ENCODE results near the gene EVX1. TPM values are rescaled to one million over a fixed set of nuclear protein-coding genes. Genes with fewer than 3 reads are reported as not detected.
A peak's percentile ranks its signal among the peaks of the same experiment; 100 is the strongest.

The EVX1 gene
- total RNA-seq, 4 donors from 2014 or later, result not detected

- peaks cover 20 to 32% of the 10 kb centered on the region in 2 donors for H3K4me1 ChIP-seq
- no peak for DNase-seq
Observed at GRCh38 chr7:27243340-27244163, 950 bp downstream of the EVX1 start.

DNA sequence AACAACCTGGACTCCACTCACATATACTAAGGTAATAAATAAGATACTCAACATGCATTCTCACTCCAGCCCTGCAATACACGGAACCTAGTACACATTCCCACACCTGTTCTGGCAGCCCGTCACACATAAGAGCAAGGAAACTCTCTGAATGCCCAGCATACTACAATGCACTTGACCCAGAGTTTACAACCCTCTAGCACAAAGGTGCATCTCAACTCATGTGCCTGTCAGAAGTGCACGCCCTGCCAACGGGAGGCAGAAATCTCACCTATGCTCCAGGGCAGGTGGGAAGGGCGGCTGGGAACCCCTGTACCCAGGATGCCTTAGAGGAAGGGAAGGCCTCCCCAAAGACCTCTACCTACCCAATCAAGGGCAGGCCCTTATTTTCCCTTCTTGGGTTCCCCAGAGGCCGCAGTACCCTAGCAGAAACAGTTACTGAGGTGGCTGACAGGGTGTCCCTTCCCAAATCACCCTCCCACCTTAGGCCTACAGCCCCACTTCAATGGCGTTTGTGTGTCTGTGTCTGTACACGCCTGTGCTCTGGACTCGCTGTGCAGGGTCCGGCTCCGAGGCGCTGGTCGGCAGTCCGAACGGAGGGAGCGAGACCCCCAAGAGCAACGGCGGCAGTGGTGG, 2.0 kb downstream of the EVX1 start:
- TF ChIP-seq POLR2A (IDR thresholded peaks at IDR 0.05) (no peak), CTCF (IDR thresholded peaks at IDR 0.05) (no peak)
- Histone ChIP-seq H3K27me3 (peaks cover 76% of the 10 kb centered on the region), H3K27ac (no peak overlapping the region), H3K4me1 (peaks cover 15 to 31% of the 10 kb centered on the region in 2 donors), H3K9me3 (no peaks in the 10 kb centered on the region), H3K4me3 (replicated peaks in 1 of 3) (no peak overlapping the region), H3K36me3 (no peaks in the 10 kb centered on the region)
- DNase-seq, result no peak
- intact Hi-C loops (cut with DNase I), result no loop called here
- 13 to 26% methylated on average over 15 to 16 of the region's 18 CpGs for WGBS, 2 donors

More at GRCh38 chr7:27243340-27244163, 950 bp downstream of the EVX1 start:
- H3K9me3 ChIP-seq, result no peaks in the 10 kb centered on the region
- peak overlapping the region in 1 of 3 donors; percentile 6 for H3K4me3 ChIP-seq (replicated peaks in 1 of 3)
- 7 to 8% methylated on average over 21 to 33 of the region's 43 CpGs for WGBS, 2 donors
- TF ChIP-seq CTCF (IDR thresholded peaks at IDR 0.05) (no peak), POLR2A (IDR thresholded peaks at IDR 0.05) (no peak)
- H3K27me3 ChIP-seq, result peaks cover 83% of the 10 kb centered on the region
- H3K27ac ChIP-seq, result no peak overlapping the region
- intact Hi-C loops (cut with DNase I), result no loop called here
- no peaks in the 10 kb centered on the region for H3K36me3 ChIP-seq

GRCh38 chr7:27245124-27245797, 2.7 kb downstream of the EVX1 start:
- H3K27me3 ChIP-seq, result peaks cover 72% of the 10 kb centered on the region
- no peak for TF ChIP-seq CTCF (IDR thresholded peaks at IDR 0.05)
- TF ChIP-seq POLR2A (IDR thresholded peaks at IDR 0.05), result no peak
- DNase-seq, result no peak
- intact Hi-C loops (cut with DNase I), result no loop called here
- peaks cover 14 to 27% of the 10 kb centered on the region in 2 donors for H3K4me1 ChIP-seq
- no peaks in the 10 kb centered on the region for H3K9me3 ChIP-seq
- no peak overlapping the region for H3K27ac ChIP-seq
- no peaks in the 10 kb centered on the region for H3K36me3 ChIP-seq
- 10 to 16% methylated on average over 21 to 33 of the region's 37 CpGs for WGBS, 2 donors
- no peak overlapping the region for H3K4me3 ChIP-seq (replicated peaks in 1 of 3)

GRCh38 chr7:27245798-27246691, 3.4 kb downstream of the EVX1 start:
- peaks cover 14 to 27% of the 10 kb centered on the region in 2 donors for H3K4me1 ChIP-seq
- H3K27me3 ChIP-seq, result peaks cover 72% of the 10 kb centered on the region
- no peak for DNase-seq
- no peak overlapping the region for H3K4me3 ChIP-seq (replicated peaks in 1 of 3)
- TF ChIP-seq CTCF (IDR thresholded peaks at IDR 0.05), result no peak
- TF ChIP-seq POLR2A (IDR thresholded peaks at IDR 0.05), result no peak
- H3K27ac ChIP-seq, result no peak overlapping the region
- no peaks in the 10 kb centered on the region for H3K9me3 ChIP-seq
- no peaks in the 10 kb centered on the region for H3K36me3 ChIP-seq
- intact Hi-C loops (cut with DNase I), result no loop called here
- WGBS, 2 donors, result 8 to 21% methylated on average over 26 to 32 of the region's 90 CpGs

Measured in thyroid gland (tissue), 4 donors.